ENCODE results near the gene CIART. TPM values are rescaled to one million over a fixed set of nuclear protein-coding genes. Genes with fewer than 3 reads are reported as not detected.
"Not testable (repeated sequence)": the region's sequence is repeated elsewhere in the genome, so short reads cannot be mapped to it uniquely, and the experiment has no call there.

CIART gene
- total and polyA plus RNA-seq, 10 of the 15 experiments (the other 5 are each of a cell fraction or from before 2014, with no cell fraction given), result 0.44 to 1.4 (median 0.67) TPM

DNA sequence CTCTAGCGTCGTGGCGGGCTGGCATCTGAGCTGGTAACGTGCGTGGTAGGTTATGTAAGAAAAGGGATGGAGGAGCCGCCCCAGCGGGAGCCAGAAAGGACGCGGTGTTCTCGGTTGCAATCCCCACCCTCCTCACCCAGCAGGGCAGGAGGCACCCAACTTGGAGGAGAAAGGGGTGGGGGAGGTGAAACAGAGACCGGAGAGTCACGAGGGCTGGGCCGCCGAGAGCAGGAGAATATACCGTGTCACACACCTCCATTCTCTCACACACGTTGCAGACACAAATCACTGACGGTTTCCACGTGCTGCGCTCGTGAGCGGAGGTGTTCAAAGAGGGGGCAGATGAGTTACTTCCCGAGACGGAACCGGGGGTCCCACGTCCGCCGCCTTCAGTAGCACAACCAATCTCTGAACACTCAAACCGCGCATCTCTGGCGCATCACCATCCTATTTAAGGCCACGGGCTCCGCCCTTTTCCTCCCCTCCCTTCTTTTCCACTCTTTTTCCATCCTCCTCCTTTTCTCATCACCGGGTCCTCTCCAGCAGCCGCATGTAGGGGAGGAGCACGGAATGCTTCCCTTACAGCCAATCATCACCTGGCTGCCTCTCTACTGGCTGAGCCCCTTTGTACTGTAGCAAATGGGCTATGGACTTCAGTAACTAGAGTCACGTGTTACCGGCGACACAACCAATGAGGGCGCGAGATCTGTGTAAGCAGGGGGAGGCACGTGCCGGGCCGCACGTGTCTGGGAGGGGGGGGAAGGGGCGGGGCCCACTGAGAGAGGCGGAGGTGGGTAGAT is at the start of gene CIART (continued):
- TF ChIP-seq ZBTB33 (IDR thresholded peaks at IDR 0.05), result 0 out of 2 replicates have a peak, but pooled peaks have one; percentile 8
- TF ChIP-seq, protein P1, sequence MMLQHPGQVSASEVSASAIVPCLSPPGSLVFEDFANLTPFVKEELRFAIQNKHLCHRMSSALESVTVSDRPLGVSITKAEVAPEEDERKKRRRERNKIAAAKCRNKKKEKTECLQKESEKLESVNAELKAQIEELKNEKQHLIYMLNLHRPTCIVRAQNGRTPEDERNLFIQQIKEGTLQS (IDR thresholded peaks at IDR 0.05; ENCODE audit: borderline replicate concordance, extremely low read depth, low read depth, low read length), result peak; percentile 47; the same call in 1 of the 2 replicates
- no peak for TF ChIP-seq GABPA (IDR thresholded peaks at IDR 0.05; ENCODE audit: low read depth)
- TF ChIP-seq USF1 (IDR thresholded peaks at IDR 0.05; ENCODE audit: borderline replicate concordance, extremely low read length, insufficient read depth, low read depth, low read length), result peak; percentile 74
- peak; percentile 93 to 95 for TF ChIP-seq BHLHE40 (IDR thresholded peaks at IDR 0.05; ENCODE audit: borderline replicate concordance in 1 of 2, low read depth in 2 of 2, low read length in 1 of 2)
- TF ChIP-seq ZBTB40 (IDR thresholded peaks at IDR 0.05; ENCODE audit: borderline replicate concordance), result 0 out of 2 replicates have a peak, but pooled peaks have one; percentile 15
- TF ChIP-seq USF2 (IDR thresholded peaks at IDR 0.05; ENCODE audit: borderline replicate concordance, low read depth, low read length), result peak; percentile 30
- peak; percentile 78; the same call in 1 of the 2 replicates for TF ChIP-seq RFX5 (IDR thresholded peaks at IDR 0.05; ENCODE audit: low read depth, low read length)

DNA sequence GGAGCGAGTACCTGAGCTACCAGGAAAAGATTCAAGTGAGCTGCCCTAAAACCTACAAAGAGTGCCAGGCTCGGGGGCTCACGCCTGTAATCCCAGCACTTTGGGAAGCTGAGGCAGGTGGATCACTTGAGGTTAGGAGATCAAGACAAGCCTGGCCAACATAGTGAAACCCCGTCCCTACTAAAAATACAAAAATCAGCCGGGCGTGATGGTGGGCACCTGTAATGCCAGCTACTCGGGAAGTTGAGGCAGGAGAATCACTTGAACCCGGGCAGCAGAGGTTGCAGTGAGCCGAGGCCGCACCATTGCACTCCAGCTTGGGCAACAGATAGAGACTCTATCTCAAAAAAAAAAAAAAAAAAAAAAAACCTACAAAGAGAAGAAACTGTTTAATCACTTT is 49.4 kb upstream of the CIART start:
- ChIA-PET POLR2A (interaction anchor here (0.5 to 2.4 kb wide), 12 partner anchors 10 to 773 kb away, joined by 3 to 8 read pairs (median 4); partner anchors contain the start of gene VPS45), SMC1A (ENCODE audit: uncharacterized antibody, unreplicated experiment) (interaction anchor here (0.7 to 1.8 kb wide), 9 partner anchors 10 to 235 kb away, joined by 3 to 11 read pairs (median 3); partner anchors contain the start of gene C1orf54), RAD21 (ENCODE audit: unreplicated experiment) (interaction anchor here (0.7 to 1.6 kb wide), 6 partner anchors 43 to 328 kb away, joined by 3 to 4 read pairs (median 3); no protein-coding TSS in a partner anchor), CTCF (interaction anchor here (0.6 to 1.9 kb wide), 10 partner anchors 8 to 1488 kb away, joined by 3 to 7 read pairs (median 4); partner anchors contain the start of genes RIIAD1 and VPS45)
- H3K27me3 ChIP-seq (replicated peaks in 1 of 2; ENCODE audit: control insufficient read depth in 2 of 2, insufficient read depth in 2 of 2, low read length in 1 of 2); H3K36me3 ChIP-seq (ENCODE audit: control insufficient read depth in 2 of 2, insufficient read depth in 2 of 2, low read length in 1 of 2); H2AFZ ChIP-seq (ENCODE audit: control insufficient read depth, low read depth, low read length); FAIRE-seq; BruUV-seq (replicated peaks); DNase-seq (ENCODE audit: low read depth, low spot score); H4K20me1 ChIP-seq (ENCODE audit: control insufficient read depth, insufficient read depth); in situ Hi-C loops (cut with MboI); H3K9me3 ChIP-seq (replicated peaks; ENCODE audit: control insufficient read depth, insufficient read depth, low read length); H3K4me1 ChIP-seq (ENCODE audit: control insufficient read depth, insufficient read depth, low read length); ATAC-seq: not testable (repeated sequence)
- WGBS (ENCODE audit: insufficient coverage, insufficient replicate concordance, low lambda C conversion rate, missing lambda C conversion rate), result 36% methylated on average over 10 of the region's 10 CpGs
- H3K9ac ChIP-seq (ENCODE audit: control insufficient read depth, insufficient read depth, low read length), result peak overlapping the region; percentile 100
- peak overlapping the region; percentile 99 for H3K27ac ChIP-seq (ENCODE audit: control insufficient read depth, insufficient read depth)
- peaks cover 57% of the 10 kb centered on the region for H3K79me2 ChIP-seq (ENCODE audit: control insufficient read depth, insufficient read depth, low read length)
- peak overlapping the region; percentile 56 for H3K4me2 ChIP-seq (ENCODE audit: control insufficient read depth, insufficient read depth)
- intact Hi-C loops (cut with micrococcal nuclease; ENCODE audit: unreplicated experiment), result loop anchor here (10.0 kb wide), 1 partner anchor 132 kb away; the partner anchor contains the start of gene RPRD2
- peak overlapping the region; percentile 87; the same call in 1 of the 2 replicates for H3K4me3 ChIP-seq
